Stimulated activated CD4-positive, alpha-beta T cell treated with anti-CD3 and anti-CD28 coated beads, Interleukin-1b, Interleukin-23, amount 100 ng/mL, for 4 hours (primary cell): ENCODE results near the gene CNTN1.
"Not testable (repeated sequence)": the region's sequence is repeated elsewhere in the genome, so short reads cannot be mapped to it uniquely, and the experiment has no call there.

ENCODE experiments used
- DNase-seq, 2 donors: peaks; one replicate each; pipeline ENCODE4 v3.0.0-alpha.2; 2020; ENCODE audit warnings: low read depth in 2 of 2

Gene CNTN1

GRCh38 chr12:40701756-40702155 is 9.5 kb downstream of the CNTN1 start:
- no peak for DNase-seq

GRCh38 chr12:40711121-40711520 is 18.9 kb downstream of the CNTN1 start:
- DNase-seq = no peak

GRCh38 chr12:40714636-40715035 is 22.4 kb downstream of the CNTN1 start:
- DNase-seq = no peak

- DNase-seq = no peak
These were observed 23.8 kb downstream of the CNTN1 start for GRCh38 chr12:40716037-40716436.

GRCh38 chr12:40717576-40717975 is 25.3 kb downstream of the CNTN1 start:
- no peak for DNase-seq

- DNase-seq = no peak
These were observed 26.7 kb downstream of the CNTN1 start for GRCh38 chr12:40718878-40719372.

GRCh38 chr12:40723001-40723400 is 30.8 kb downstream of the CNTN1 start:
- DNase-seq = no peak

- DNase-seq = no peak
These were observed 34.1 kb downstream of the CNTN1 start for GRCh38 chr12:40726366-40726765.

- no peak for DNase-seq
These were observed 35.7 kb downstream of the CNTN1 start for GRCh38 chr12:40727774-40728483.

GRCh38 chr12:40730281-40730680 is 38.0 kb downstream of the CNTN1 start:
- no peak for DNase-seq

- DNase-seq = no peak
These were observed 41.6 kb downstream of the CNTN1 start for GRCh38 chr12:40733871-40734270.

- no peak for DNase-seq
These were observed 42.0 kb downstream of the CNTN1 start for GRCh38 chr12:40734276-40734675.

GRCh38 chr12:40735551-40736230 is 43.5 kb downstream of the CNTN1 start:
- no peak for DNase-seq

GRCh38 chr12:40737416-40737815 is 45.2 kb downstream of the CNTN1 start:
- DNase-seq = not testable (repeated sequence)

- no peak for DNase-seq
These were observed 46.6 kb downstream of the CNTN1 start for GRCh38 chr12:40738856-40739255.

GRCh38 chr12:40742041-40742440 is 49.8 kb downstream of the CNTN1 start:
- no peak for DNase-seq

- no peak for DNase-seq
These were observed 53.1 kb downstream of the CNTN1 start for GRCh38 chr12:40745386-40745785.

- no peak for DNase-seq
These were observed 57.6 kb downstream of the CNTN1 start for GRCh38 chr12:40749863-40750262.

GRCh38 chr12:40752011-40752410 is 59.8 kb downstream of the CNTN1 start:
- no peak for DNase-seq

- no peak for DNase-seq
These were observed 68.6 kb downstream of the CNTN1 start for GRCh38 chr12:40760821-40761220.

GRCh38 chr12:40762072-40762471 is 69.8 kb downstream of the CNTN1 start:
- DNase-seq = no peak

GRCh38 chr12:40768125-40768864 is 76.1 kb downstream of the CNTN1 start:
- no peak for DNase-seq

GRCh38 chr12:40769846-40770245 is 77.6 kb downstream of the CNTN1 start:
- DNase-seq = no peak
